Neural cell (in vitro differentiated cells): Measurements from ENCODE around the gene OLFML3. TPM values are rescaled to one million over a fixed set of nuclear protein-coding genes. Genes with fewer than 3 reads are reported as not detected.

Experiments used
- H2AFZ ChIP-seq: fragments of 200-600, 300-800 bp; sonication (generic), shearing (Covaris generic); 2 replicates; pipeline ENCODE4 v1.6.0; 2014; ENCODE audit warnings: low read depth, mild to moderate bottlenecking, antibody characterized with exemption, low read length, moderate library complexity
- H3F3A ChIP-seq: fragments of 200-600 bp; shearing (Covaris generic); 2 replicates; pipeline ENCODE4 v1.6.1; 2016; ENCODE audit warnings: mild to moderate bottlenecking, moderate library complexity, mixed read lengths, antibody characterized with exemption, low read length; ENCODE audit not compliant: insufficient read depth, poor library complexity, severe bottlenecking
- H3K27ac ChIP-seq: fragments of 200-600, 300-800 bp; sonication (generic), shearing (Covaris generic); 2 replicates; pipeline ENCODE4 v1.5.1; 2014; ENCODE audit warnings: mild to moderate bottlenecking, low read length, moderate library complexity
- H3K27me3 ChIP-seq: fragments of 300-800, 200-600 bp; sonication (generic), shearing (Covaris generic); 2 replicates; pipeline ENCODE4 v1.6.0; 2014; ENCODE audit warnings: mild to moderate bottlenecking, low read depth, low read length, moderate library complexity; ENCODE audit not compliant: insufficient read depth
- H3K36me3 ChIP-seq: fragments of 300-800, 200-600 bp; sonication (generic), shearing (Covaris generic); 2 replicates; pipeline ENCODE4 v1.5.1; 2014; ENCODE audit warnings: mild to moderate bottlenecking, antibody characterized with exemption, low read length, moderate library complexity; ENCODE audit not compliant: insufficient read depth
- H3K4me2 ChIP-seq: fragments of 300-800, 200-600 bp; sonication (generic), shearing (Covaris generic); 2 replicates; pipeline ENCODE4 v1.6.0; 2014; ENCODE audit warnings: mild to moderate bottlenecking, low read length
- H3K4me3 ChIP-seq: fragments of 300-800, 200-600 bp; sonication (generic), shearing (Covaris generic); 2 replicates; pipeline ENCODE4 v1.5.1; 2014; ENCODE audit warnings: mild to moderate bottlenecking, low read length, moderate library complexity
- H3K79me2 ChIP-seq: fragments of 200-600 bp; shearing (Covaris generic); replicated peaks from 2 replicates; pipeline ENCODE4 v1.6.0; 2014; ENCODE audit warnings: mild to moderate bottlenecking, low read length, moderate library complexity; ENCODE audit not compliant: insufficient read depth
- H3K9ac ChIP-seq: fragments of 300-800, 200-600 bp; sonication (generic), shearing (Covaris generic); 2 replicates; pipeline ENCODE4 v1.6.1; 2016; ENCODE audit warnings: mild to moderate bottlenecking, low read length, mixed read lengths
- H3K9me2 ChIP-seq: fragments of 200-600 bp; shearing (Covaris generic); 2 replicates; pipeline ENCODE4 v1.6.1; 2016; ENCODE audit warnings: mild to moderate bottlenecking, low read length, mixed read lengths; ENCODE audit not compliant: insufficient read depth
- H3K9me3 ChIP-seq: fragments of 200-600, 300-800 bp; sonication (generic), shearing (Covaris generic); 2 replicates; pipeline ENCODE4 v1.6.1; 2016; ENCODE audit warnings: mild to moderate bottlenecking, mixed run types, low read length, moderate library complexity, mixed read lengths
- H4K20me1 ChIP-seq: fragments of 200-600 bp; shearing (Covaris generic); 2 replicates; pipeline ENCODE4 v1.6.1; 2016; ENCODE audit warnings: mild to moderate bottlenecking, mixed run types; ENCODE audit not compliant: insufficient read depth
- CTCF ChIP-seq: fragments of 450-650 bp; IDR thresholded peaks from 2 replicates; pipeline ENCODE4 v1.5.1; 2014; ENCODE audit warnings: antibody characterized with exemption, mild to moderate bottlenecking, moderate library complexity; ENCODE audit not compliant: poor library complexity, severe bottlenecking
- EP300 ChIP-seq: fragments of 450-650 bp; conservative IDR thresholded peaks from 2 replicates; pipeline ENCODE4 v1.6.1; 2014; ENCODE audit warnings: antibody characterized with exemption, mild to moderate bottlenecking, moderate library complexity; ENCODE audit not compliant: poor library complexity, severe bottlenecking
- EZH2 ChIP-seq: fragments of 200-600, 300-800 bp; shearing (Covaris generic), sonication (generic); IDR thresholded peaks from 2 replicates; pipeline ENCODE4 v1.6.1; 2014; ENCODE audit warnings: antibody characterized with exemption, low read length, borderline replicate concordance, mild to moderate bottlenecking; ENCODE audit not compliant: insufficient read depth, poor library complexity, severe bottlenecking
- MXI1 ChIP-seq: fragments of 450-650 bp; conservative IDR thresholded peaks from 2 replicates; pipeline ENCODE4 v1.6.1; 2014; ENCODE audit warnings: antibody characterized with exemption, mild to moderate bottlenecking; ENCODE audit not compliant: poor library complexity, severe bottlenecking
- POLR2AphosphoS5 ChIP-seq: IDR thresholded peaks from 2 replicates; pipeline ENCODE4 v1.6.1; 2012
- RAD21 ChIP-seq: fragments of 450-650 bp; conservative IDR thresholded peaks from 2 replicates; pipeline ENCODE4 v1.6.1; 2014; ENCODE audit warnings: antibody characterized with exemption, mild to moderate bottlenecking, moderate library complexity
- REST ChIP-seq: IDR thresholded peaks from 2 replicates; pipeline ENCODE4 v1.6.1; 2012; ENCODE audit warnings: borderline replicate concordance
- SMC3 ChIP-seq: fragments of 450-650 bp; conservative IDR thresholded peaks from 2 replicates; pipeline ENCODE4 v1.6.1; 2014; ENCODE audit warnings: antibody characterized with exemption, mild to moderate bottlenecking, moderate library complexity; ENCODE audit not compliant: poor library complexity
- TAF1 ChIP-seq: IDR thresholded peaks from 2 replicates; pipeline ENCODE4 v1.6.1; 2012; ENCODE audit warnings: low read depth
- polyA plus RNA-seq: library from polyadenylated mRNA; depleted of rRNA; stranded (reverse); fragments of >200 nt; gene quantifications from 2 replicates; pipeline ENCODE4 v1.2.3, GENCODE V29; 2014

Gene OLFML3
- polyA plus RNA-seq, 1 donor from 2014 or later: not detected

- H4K20me1 ChIP-seq: no peaks in the 10 kb centered on the region
- H3K4me3 ChIP-seq: no peak overlapping the region
- no peak for TF ChIP-seq SMC3
- no peak for TF ChIP-seq MXI1
- no peak for TF ChIP-seq REST
- no peak for TF ChIP-seq TAF1
- no peak for TF ChIP-seq EP300
- TF ChIP-seq CTCF: no peak
- no peak for TF ChIP-seq POLR2AphosphoS5
- TF ChIP-seq RAD21: no peak
- TF ChIP-seq EZH2: no peak
- no peak overlapping the region for H3K4me2 ChIP-seq
- H3K79me2 ChIP-seq: no peaks in the 10 kb centered on the region
- H3K36me3 ChIP-seq: no peaks in the 10 kb centered on the region
- H3K27ac ChIP-seq: no peak overlapping the region
- no peaks in the 10 kb centered on the region for H3F3A ChIP-seq
- no peak overlapping the region for H3K9ac ChIP-seq
- no peaks in the 10 kb centered on the region for H3K9me2 ChIP-seq
- H3K9me3 ChIP-seq: no peaks in the 10 kb centered on the region
- no peak overlapping the region for H2AFZ ChIP-seq
- no peaks in the 10 kb centered on the region for H3K27me3 ChIP-seq
These were observed 1.4 kb upstream of the OLFML3 start for GRCh38 chr1:113977906-113978305.

- H3K27ac ChIP-seq: no peak overlapping the region
These were observed 836 bp downstream of the OLFML3 start for GRCh38 chr1:113980110-113980509.

More at GRCh38 chr1:113980110-113980509, 836 bp downstream of the OLFML3 start:
- Histone ChIP-seq H3K4me3 (no peak overlapping the region), H3F3A (no peaks in the 10 kb centered on the region), H4K20me1 (no peaks in the 10 kb centered on the region), H3K9ac (no peak overlapping the region), H3K27me3 (no peaks in the 10 kb centered on the region), H3K9me3 (no peaks in the 10 kb centered on the region), H3K36me3 (no peaks in the 10 kb centered on the region), H3K4me2 (no peak overlapping the region), H2AFZ (no peak overlapping the region), H3K79me2 (no peaks in the 10 kb centered on the region), H3K9me2 (no peaks in the 10 kb centered on the region)
- TF ChIP-seq RAD21 (no peak), POLR2AphosphoS5 (no peak)
